PC-9 (cell line): ENCODE data around the gene CALB2. TPM values are rescaled to one million over a fixed set of nuclear protein-coding genes. Genes with fewer than 3 reads are reported as not detected.
"Not testable (repeated sequence)": the region's sequence is repeated elsewhere in the genome, so short reads cannot be mapped to it uniquely, and the experiment has no call there.

Experiments used
- Bru-seq: library from RNA; stranded (reverse); fragments of 400-500 nt; gene quantifications from one replicate; lab custom pipeline; 2021; lab: Mats Ljungman, UMichigan
- BruChase-seq, 2 experiments: library from RNA; stranded (reverse); fragments of 400-500 nt; gene quantifications; one replicate each; lab custom pipeline; 2021; lab: Mats Ljungman, UMichigan
- BruUV-seq: library from RNA; stranded (reverse); fragments of 400-500 nt; replicated peaks from 2 replicates; lab custom pipeline; 2021; lab: Mats Ljungman, UMichigan
- CTCF ChIA-PET: fragments of 300-600 bp; sonication (Branson Sonifier 250); formaldehyde crosslinking; loops from one replicate; lab custom pipeline; 2022; ENCODE audit warnings: antibody characterized with exemption; lab: Charles Lee
- POLR2A ChIA-PET: fragments of 300-600 bp; sonication (Branson Sonifier 250); formaldehyde crosslinking; loops from one replicate; lab custom pipeline; 2022; ENCODE audit warnings: antibody characterized with exemption; ENCODE audit not compliant: unreplicated experiment; lab: Charles Lee
- DNase-seq, 2 experiments: peaks; one replicate each; pipeline versions ENCODE4 v3.0.0 to v3.0.0-alpha.2; 2015 to 2022; ENCODE audit warnings: mixed read lengths in 1 of 2
- H2AFZ ChIP-seq: fragments of 200-600 bp; sonication (generic); 2 replicates; pipeline ENCODE4 v1.8.1; 2017; ENCODE audit warnings: antibody characterized with exemption
- H3F3A ChIP-seq: fragments of 200-600 bp; sonication (generic); 2 replicates; pipeline ENCODE4 v1.8.1; 2017; ENCODE audit warnings: antibody characterized with exemption, mild to moderate bottlenecking, low read depth; ENCODE audit not compliant: insufficient read depth
- H3K27ac ChIP-seq: fragments of 200-600 bp; sonication (generic); 2 replicates; pipeline ENCODE4 v1.6.1; 2016; ENCODE audit warnings: mixed run types
- H3K27me3 ChIP-seq: fragments of 200-600 bp; sonication (generic); 2 replicates; pipeline ENCODE4 v1.6.1; 2016; ENCODE audit warnings: low read depth, mixed run types; ENCODE audit not compliant: insufficient read depth
- H3K36me3 ChIP-seq: fragments of 200-600 bp; sonication (generic); 2 replicates; pipeline ENCODE4 v1.6.1; 2016; ENCODE audit warnings: low read depth, mixed run types
- H3K4me1 ChIP-seq: fragments of 200-600 bp; sonication (generic); replicated peaks from 2 replicates; pipeline ENCODE4 v1.6.1; 2016; ENCODE audit warnings: mixed run types; ENCODE audit not compliant: insufficient read depth
- H3K4me2 ChIP-seq: fragments of 200-600 bp; sonication (generic); 2 replicates; pipeline ENCODE4 v1.6.1; 2017; ENCODE audit warnings: mixed run types
- H3K4me3 ChIP-seq: fragments of 200-600 bp; sonication (generic); 2 replicates; pipeline ENCODE4 v1.6.1; 2016; ENCODE audit warnings: mixed run types
- H3K79me2 ChIP-seq: fragments of 200-600 bp; sonication (generic); 2 replicates; pipeline ENCODE4 v1.6.1; 2017; ENCODE audit warnings: low read depth, mixed run types
- H3K9me2 ChIP-seq: fragments of 200-600 bp; sonication (generic); 2 replicates; pipeline ENCODE4 v1.8.1; 2017; ENCODE audit warnings: mild to moderate bottlenecking; ENCODE audit not compliant: insufficient read depth
- H3K9me3 ChIP-seq: fragments of 200-600 bp; sonication (generic); 2 replicates; pipeline ENCODE4 v1.8.1; 2016; ENCODE audit warnings: low read depth; ENCODE audit not compliant: insufficient read depth
- H4K20me1 ChIP-seq: fragments of 200-600 bp; sonication (generic); 2 replicates; pipeline ENCODE4 v1.8.1; 2017; ENCODE audit not compliant: insufficient read depth
- CTCF ChIP-seq: fragments of 200-600 bp; sonication (generic); conservative IDR thresholded peaks from 2 replicates; pipeline ENCODE4 v1.6.1; 2017; ENCODE audit warnings: mixed run types, antibody characterized with exemption, mild to moderate bottlenecking, moderate library complexity
- EZH2 ChIP-seq: fragments of 200-600 bp; sonication (generic); IDR thresholded peaks from 2 replicates; pipeline ENCODE4 v1.8.0; 2017; ENCODE audit warnings: antibody characterized with exemption, low read depth
- intact Hi-C: fragments of 100-400 bp; cut with micrococcal nuclease; formaldehyde crosslinking; loops from one replicate; pipeline ENCODE4 v1.10.0; 2022; ENCODE audit not compliant: unreplicated experiment
- long read RNA-seq: library from polyadenylated mRNA; stranded (forward); transcript quantifications from one replicate; pipeline ENCODE4 v2.0.0, GENCODE V29; 2022
- total RNA-seq: library from RNA; stranded (reverse); gene quantifications from 2 replicates; pipeline ENCODE4 v1.2.3, GENCODE V29; 2021

Gene CALB2
- total RNA-seq (107 and 135 TPM in 2 replicates), Bru-seq, nascent RNA (percentile 92 among the genes with signal in this experiment), BruChase-seq, experiment 1, labeled RNA remaining after a 2-hour chase (percentile 85 among the genes with signal in this experiment), BruChase-seq, experiment 2, labeled RNA remaining after a 6-hour chase (percentile 90 among the genes with signal in this experiment)
- long read RNA-seq, transcript CALB2-201 (11 exons, 1,466 nt): major isoform, 266 of 354 reads
- long read RNA-seq, transcript CALB2-202 (9 exons, 1,373 nt): minor isoform, 9 of 354 reads
- long read RNA-seq, transcript CALB2-205 (10 exons, 704 nt): minor isoform, 11 of 354 reads
- long read RNA-seq, partial matches to known transcripts: 7 of 354 reads
- long read RNA-seq, other reads (novel, unspliced or antisense): 61 of 354 reads

GRCh38 chr16:71358464-71358998 is at the start of gene CALB2:
TSS of gene CALB2 (plus strand) at chr16:71358723. CDS start at chr16:71358793, 70 bp downstream.
- TF ChIP-seq CTCF: peak; percentile 84
- TF ChIP-seq EZH2: no peak
- Histone ChIP-seq H3K4me1 (peaks cover 37% of the 10 kb centered on the region), H3K4me3 (peak within 1 kb of the TSS; percentile 99), H3K27ac (peak within 1 kb of the TSS; percentile 85), H3K4me2 (peak within 1 kb of the TSS; percentile 93), H3K9me2 (no peaks in the 10 kb centered on the region), H3F3A (peaks cover 27% of the 10 kb centered on the region; the same call in 1 of the 2 replicates), H3K36me3 (peaks cover 27% of the 10 kb centered on the region), H3K9me3 (no peaks in the 10 kb centered on the region), H3K79me2 (peaks cover 50% of the 10 kb centered on the region), H3K27me3 (no peaks in the 10 kb centered on the region), H2AFZ (peak within 1 kb of the TSS; percentile 91), H4K20me1 (peaks cover 32% of the 10 kb centered on the region)
- intact Hi-C loops: loop anchor here (2.0 to 5.0 kb wide), 3 partner anchors 70 to 661 kb away; partner anchors contain the start of genes CMTR2 and HYDIN
- no TSS peak for BruUV-seq
- ChIA-PET POLR2A (interaction anchor here (0.6 to 1.1 kb wide), 2 partner anchors 14 to 20 kb away, joined by 4 to 15 read pairs; no protein-coding TSS in a partner anchor), CTCF (no interaction called here)
- peak; percentile 35 to 82 for DNase-seq

GRCh38 chr16:71311553-71312158 is 46.9 kb upstream of the CALB2 start:
- no peaks in the 10 kb centered on the region for H3K36me3 ChIP-seq
- no TSS peak for BruUV-seq
- no peaks in the 10 kb centered on the region for H3K27me3 ChIP-seq
- intact Hi-C loops: no loop called here
- TF ChIP-seq EZH2 (no peak), CTCF (peak; percentile 82)
- H3K9me2 ChIP-seq: no peaks in the 10 kb centered on the region
- H3K4me3 ChIP-seq: no peak overlapping the region
- ChIA-PET POLR2A (no interaction called here), CTCF (interaction anchor here (0.6 to 1.4 kb wide), 5 partner anchors 12 to 49 kb away, joined by 3 to 8 read pairs (median 4); partner anchors contain the start of gene CMTR2)
- no peaks in the 10 kb centered on the region for H3K4me1 ChIP-seq
- H3F3A ChIP-seq: no peaks in the 10 kb centered on the region
- H3K27ac ChIP-seq: no peak overlapping the region
- no peaks in the 10 kb centered on the region for H3K79me2 ChIP-seq
- H3K9me3 ChIP-seq: no peaks in the 10 kb centered on the region
- H4K20me1 ChIP-seq: no peaks in the 10 kb centered on the region
- no peak overlapping the region for H3K4me2 ChIP-seq
- no peak for DNase-seq
- H2AFZ ChIP-seq: no peak overlapping the region

GRCh38 chr16:71313591-71313990 is 44.9 kb upstream of the CALB2 start:
- H3K9me2 ChIP-seq, BruUV-seq, H2AFZ ChIP-seq, CTCF ChIA-PET, H4K20me1 ChIP-seq, intact Hi-C loops, H3K27me3 ChIP-seq, H3K27ac ChIP-seq, DNase-seq, H3F3A ChIP-seq, H3K4me1 ChIP-seq, H3K9me3 ChIP-seq, H3K4me3 ChIP-seq, H3K4me2 ChIP-seq, H3K36me3 ChIP-seq, H3K79me2 ChIP-seq: not testable (repeated sequence)
- POLR2A ChIA-PET: interaction anchor here (0.6 kb wide), 1 partner anchor 279 kb away, joined by 8 read pairs; no protein-coding TSS in a partner anchor
